Cardiac septum (tissue), 1 donor: ENCODE results near the gene SPRYD3. TPM values are rescaled to one million over a fixed set of nuclear protein-coding genes. Genes with fewer than 3 reads are reported as not detected.
"Not testable (repeated sequence)": the region's sequence is repeated elsewhere in the genome, so short reads cannot be mapped to it uniquely, and the experiment has no call there.

ENCODE experiments used
- DNase-seq: peaks from one replicate; pipeline ENCODE4 v3.0.0-alpha.2; 2020; ENCODE audit warnings: low spot score
- intact Hi-C: fragments of 100-400 bp; cut with DNase I; formaldehyde crosslinking; loops from one replicate; pipeline ENCODE4 v1.14.0; 2022
- microRNA-seq: library from miRNA; unstranded; fragments of <30 nt; microRNA quantifications from one replicate; pipeline ENCODE4 v1.2.0, GENCODE V29; 2020
- total RNA-seq: library from RNA; stranded (reverse); fragmentation: NEBNext Ultra II Directional; extraction: Animal tissue kit (Norgen Biotek cat#: 25700); gene quantifications from one replicate; pipeline ENCODE4 v1.2.1, GENCODE V29; 2021
- donor health status: DM: no; HTN: no; CAD: no.

Gene SPRYD3
- total RNA-seq, 1 donor from 2014 or later = 63.5 TPM

- intact Hi-C loops = loop anchor here (10.0 kb wide), 1 partner anchor 1010 kb away; no protein-coding TSS in a partner anchor
- no peak for DNase-seq
Measured at GRCh38 chr12:53044896-53045695, 34.1 kb downstream of the SPRYD3 start.

- intact Hi-C loops = loop anchor here (10.0 kb wide), 1 partner anchor 1009 kb away; no protein-coding TSS in a partner anchor
- no peak for DNase-seq
Measured at GRCh38 chr12:53044052-53044581, 35.1 kb downstream of the SPRYD3 start.

- DNase-seq = no peak
- intact Hi-C loops = loop anchor here (10.0 kb wide), 1 partner anchor 1008 kb away; no protein-coding TSS in a partner anchor
Measured at GRCh38 chr12:53042607-53043454, 36.4 kb downstream of the SPRYD3 start.

GRCh38 chr12:53039851-53040250 lies 39.3 kb downstream of the SPRYD3 start:
- intact Hi-C loops = loop anchor here (10.0 kb wide), 1 partner anchor 1005 kb away; no protein-coding TSS in a partner anchor
- DNase-seq = no peak

GRCh38 chr12:53036802-53037201 lies 42.4 kb downstream of the SPRYD3 start:
- intact Hi-C loops = no loop called here

GRCh38 chr12:53034459-53034858 lies 44.7 kb downstream of the SPRYD3 start:
- intact Hi-C loops = no loop called here
- DNase-seq = no peak

More at GRCh38 chr12:53036802-53037201, 42.4 kb downstream of the SPRYD3 start:
- DNase-seq = no peak

- DNase-seq, intact Hi-C loops: not testable (repeated sequence)
Measured at GRCh38 chr12:53033832-53034231, 45.4 kb downstream of the SPRYD3 start.

GRCh38 chr12:53031616-53032015 lies 47.6 kb downstream of the SPRYD3 start:
- intact Hi-C loops = no loop called here
- DNase-seq = no peak

- intact Hi-C loops, DNase-seq: not testable (repeated sequence)
Measured at GRCh38 chr12:53027014-53027413, 52.2 kb downstream of the SPRYD3 start.

GRCh38 chr12:53025250-53025649 lies 53.9 kb downstream of the SPRYD3 start:
- intact Hi-C loops = no loop called here
- no peak for DNase-seq

GRCh38 chr12:53014709-53015108 lies 64.5 kb downstream of the SPRYD3 start:
- intact Hi-C loops = no loop called here
- no peak for DNase-seq

Small RNAs within 50 kb of the gene (microRNA-seq; reads per million reads assigned to microRNA genes)
- not detected for gene MIR6757

Other genes with a start within 250 kb of the SPRYD3 start
- gene KRT79, start 245.1 kb downstream of the SPRYD3 start, total RNA-seq = not detected
- gene KRT78, start 230.4 kb downstream of the SPRYD3 start, total RNA-seq = not detected
- 82.2 TPM for gene KRT8, start 174.3 kb downstream of the SPRYD3 start, total RNA-seq
- 10.7 TPM for gene KRT18, start 130.3 kb downstream of the SPRYD3 start, total RNA-seq
- 324 TPM for gene EIF4B, start 72.9 kb downstream of the SPRYD3 start, total RNA-seq
- gene TNS2, start 29.3 kb downstream of the SPRYD3 start, total RNA-seq = 99.3 TPM
- 42.3 TPM for gene IGFBP6, start 18.3 kb upstream of the SPRYD3 start, total RNA-seq
- gene SOAT2, start 24.1 kb upstream of the SPRYD3 start, total RNA-seq = not detected
- gene ZNF740, start 101.3 kb upstream of the SPRYD3 start, total RNA-seq = 19.2 TPM
- gene CSAD, start 101.5 kb upstream of the SPRYD3 start, total RNA-seq = 16.5 TPM
- 1.4 TPM for gene ITGB7, start 127.9 kb upstream of the SPRYD3 start, total RNA-seq
- gene RARG, start 152.8 kb upstream of the SPRYD3 start, total RNA-seq = 21.2 TPM
- gene ESPL1, start 188.9 kb upstream of the SPRYD3 start, total RNA-seq = 0.16 TPM
- gene PFDN5, start 216.2 kb upstream of the SPRYD3 start, total RNA-seq = 322 TPM
- 29.5 TPM for gene MYG1, start 220.3 kb upstream of the SPRYD3 start, total RNA-seq
- gene AAAS, start 242.2 kb upstream of the SPRYD3 start, total RNA-seq = 39.8 TPM